Ramos (cell line): ENCODE results near the gene ME2.
"Not testable (repeated sequence)": the region's sequence is repeated elsewhere in the genome, so short reads cannot be mapped to it uniquely, and the experiment has no call there.

Experiments used
- in situ Hi-C: fragments of 300-500 bp; cut with MboI; formaldehyde crosslinking; loops from one replicate; pipeline ENCODE4 v1.14.3; 2022; ENCODE audit warnings: low sequenced_read_pairs; ENCODE audit not compliant: unreplicated experiment

Gene ME2

GRCh38 chr18:50878345-50879301 lies at the start of gene ME2:
Gene ME2 (plus strand): TSS chr18:50879118. CDS start chr18:50895821, 16,703 bp downstream.
- in situ Hi-C loops, result loop anchor here (25.0 kb wide), 1 partner anchor 591 kb away; the partner anchor contains the start of genes CXXC1 and MBD1

DNA sequence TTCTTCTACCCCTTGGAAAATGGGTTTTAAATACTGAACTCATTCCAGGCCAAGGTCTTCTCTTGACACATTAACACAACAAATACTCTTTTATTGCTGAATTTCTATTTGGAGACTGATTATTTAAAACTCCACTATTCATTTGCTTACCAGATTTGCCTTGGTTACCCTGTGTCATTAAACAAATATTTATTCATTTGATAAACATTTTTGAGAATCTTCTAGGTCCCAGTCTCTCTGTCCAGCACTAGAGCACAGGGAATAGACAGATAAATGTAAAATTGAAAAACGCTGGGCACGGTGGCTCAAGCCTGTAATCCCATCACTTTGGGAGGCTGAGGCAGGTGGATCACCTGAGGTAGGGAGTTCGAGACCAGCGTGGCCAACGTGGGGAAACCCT lies 49.3 kb upstream of the ME2 start:
- in situ Hi-C loops, result no loop called here

- in situ Hi-C loops, result no loop called here
Observed at GRCh38 chr18:50830544-50830943, 48.4 kb upstream of the ME2 start.

DNA sequence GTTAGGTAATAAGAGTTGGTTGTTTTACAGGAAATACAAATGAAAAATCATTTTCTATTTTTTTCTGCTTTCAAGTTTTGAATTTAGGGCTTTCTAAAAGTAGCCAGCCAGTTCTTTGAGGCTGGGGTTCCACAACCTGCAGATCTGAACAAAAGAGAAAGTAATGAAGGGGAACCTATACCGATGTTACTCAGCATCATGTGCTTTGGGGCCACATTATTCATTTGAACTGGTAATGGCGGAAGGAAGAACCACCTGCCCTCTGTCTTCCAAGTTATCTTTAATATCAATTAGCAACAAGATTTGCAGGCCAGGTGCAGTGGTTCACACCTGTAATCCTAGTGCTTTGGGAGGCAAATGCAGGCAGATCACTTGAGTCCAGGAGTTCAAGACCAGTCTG lies 46.2 kb upstream of the ME2 start:
- in situ Hi-C loops, result no loop called here

GRCh38 chr18:50833496-50833895 lies 45.4 kb upstream of the ME2 start:
- in situ Hi-C loops, result not testable (repeated sequence)

- in situ Hi-C loops, result no loop called here
Observed at GRCh38 chr18:50836521-50836957, 42.4 kb upstream of the ME2 start.

GRCh38 chr18:50839341-50839740 lies 39.6 kb upstream of the ME2 start:
- in situ Hi-C loops, result no loop called here

DNA sequence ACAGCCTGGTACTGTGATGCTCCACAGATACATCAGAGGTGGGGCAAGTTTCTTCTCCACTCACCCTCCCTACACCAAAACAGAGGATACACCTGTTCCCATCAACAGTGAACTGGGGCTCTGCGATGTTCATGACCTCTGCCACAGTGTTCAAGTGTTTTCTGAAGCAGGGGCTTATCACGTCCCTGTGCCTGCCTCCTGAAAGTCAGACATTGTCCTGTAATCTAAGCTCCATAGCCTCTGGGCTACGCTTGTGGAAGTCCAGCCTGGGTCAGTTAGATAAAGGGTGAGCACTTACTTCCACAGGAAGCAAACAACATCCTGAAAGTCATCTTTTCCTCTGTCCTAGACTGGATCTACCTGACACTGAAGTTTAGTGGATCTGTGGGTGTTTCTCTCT lies 38.9 kb upstream of the ME2 start:
- in situ Hi-C loops, result no loop called here

DNA sequence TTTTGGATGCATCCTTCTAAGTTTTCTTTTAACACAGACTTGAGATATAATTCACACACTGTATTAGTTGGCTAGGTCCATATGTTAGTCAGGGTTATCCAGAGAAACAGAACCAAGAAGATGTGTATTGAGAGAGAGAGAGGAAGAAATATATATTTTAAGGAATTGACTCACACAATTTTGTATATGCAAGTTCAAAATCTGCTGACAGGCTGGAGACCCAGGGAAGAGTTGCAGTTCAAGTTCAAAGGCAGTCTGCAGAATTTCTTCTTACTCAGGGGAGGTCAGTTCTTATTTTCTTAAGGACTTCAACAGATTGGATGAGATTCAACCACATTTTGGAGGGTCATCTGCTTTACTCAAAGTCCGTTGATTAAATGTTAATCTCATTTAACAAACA lies 36.1 kb upstream of the ME2 start:
- in situ Hi-C loops, result no loop called here

DNA sequence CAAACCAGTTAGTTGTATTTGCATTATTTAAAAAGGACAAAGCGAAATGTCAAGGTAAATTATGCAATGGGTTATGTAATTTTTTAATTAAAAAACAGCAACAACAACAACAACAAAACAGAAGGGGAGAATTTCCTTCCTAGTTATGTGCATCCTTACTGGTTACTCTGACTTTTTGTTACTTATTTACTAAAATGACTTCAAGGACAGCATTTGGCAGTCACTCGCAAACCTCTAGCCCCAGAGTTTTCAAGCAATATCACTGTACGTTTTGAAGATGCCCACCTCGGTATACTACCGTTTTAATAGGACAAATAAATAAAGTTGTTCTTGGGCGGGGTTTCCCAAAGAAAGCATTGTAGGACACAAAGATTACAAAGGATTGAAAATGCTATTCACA lies 34.4 kb upstream of the ME2 start:
- in situ Hi-C loops, result no loop called here

DNA sequence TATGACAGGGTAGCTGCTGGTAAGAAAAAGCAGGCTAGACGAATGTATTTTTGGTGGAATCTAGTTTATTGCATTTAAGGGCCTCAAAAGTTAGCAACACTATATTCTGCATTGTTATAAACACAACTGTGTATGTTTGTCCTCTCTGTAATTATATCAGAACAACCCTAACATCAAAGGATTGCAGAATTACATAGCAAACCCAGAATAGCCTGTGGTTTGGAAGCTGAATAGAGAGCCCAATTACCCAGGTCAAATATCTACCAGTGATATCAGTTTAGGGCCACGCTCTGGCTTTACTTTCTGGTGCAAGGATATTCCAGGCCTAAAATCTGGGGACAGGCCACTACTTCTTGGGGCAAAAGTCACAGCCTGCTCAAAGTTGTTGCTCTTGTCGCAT lies 34.0 kb upstream of the ME2 start:
- in situ Hi-C loops, result no loop called here

GRCh38 chr18:50847192-50847591 lies 31.7 kb upstream of the ME2 start:
- in situ Hi-C loops, result no loop called here

DNA sequence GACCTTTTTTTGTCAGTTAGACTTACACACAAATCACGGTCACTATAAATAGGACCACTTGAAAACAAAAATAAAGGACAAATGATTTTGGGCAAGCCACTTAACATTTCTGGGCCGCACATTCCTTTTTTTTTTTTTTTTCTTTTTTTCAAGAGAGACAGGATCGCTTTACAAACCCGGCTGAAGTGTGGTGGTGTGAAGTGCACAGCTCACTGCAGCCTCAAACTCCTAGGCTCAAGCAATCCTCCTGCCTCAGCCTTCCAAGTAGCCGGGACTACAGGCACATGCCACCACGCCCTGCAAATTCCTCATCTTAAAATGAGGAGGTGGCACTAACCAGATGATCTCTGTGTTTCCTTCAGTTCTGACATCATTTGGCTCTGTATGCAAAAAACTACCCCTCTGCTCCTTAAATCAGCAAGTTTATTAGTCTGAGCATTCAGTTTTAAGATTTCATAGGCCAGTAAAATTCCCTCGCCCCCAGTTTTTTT lies 30.8 kb upstream of the ME2 start:
- in situ Hi-C loops, result no loop called here

DNA sequence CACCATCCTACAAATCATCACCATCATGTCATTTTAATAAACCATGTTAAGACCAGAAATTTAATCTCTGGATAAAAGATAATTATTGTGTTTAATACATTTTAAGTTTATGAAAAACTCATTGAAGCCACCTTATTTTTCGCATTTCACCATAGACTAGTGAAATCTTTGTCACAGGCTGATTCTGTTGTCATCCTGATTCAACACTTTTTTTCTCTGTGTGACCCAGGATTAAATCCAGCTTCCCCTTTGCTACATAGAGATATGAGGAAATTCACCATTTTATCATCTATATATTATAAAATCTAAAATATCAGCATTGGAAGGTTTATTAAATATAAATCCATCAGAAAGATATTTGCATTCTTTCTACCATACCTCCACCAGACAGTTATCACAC lies 29.9 kb upstream of the ME2 start:
- in situ Hi-C loops, result no loop called here

GRCh38 chr18:50849419-50849821 lies 29.5 kb upstream of the ME2 start:
- in situ Hi-C loops, result no loop called here

DNA sequence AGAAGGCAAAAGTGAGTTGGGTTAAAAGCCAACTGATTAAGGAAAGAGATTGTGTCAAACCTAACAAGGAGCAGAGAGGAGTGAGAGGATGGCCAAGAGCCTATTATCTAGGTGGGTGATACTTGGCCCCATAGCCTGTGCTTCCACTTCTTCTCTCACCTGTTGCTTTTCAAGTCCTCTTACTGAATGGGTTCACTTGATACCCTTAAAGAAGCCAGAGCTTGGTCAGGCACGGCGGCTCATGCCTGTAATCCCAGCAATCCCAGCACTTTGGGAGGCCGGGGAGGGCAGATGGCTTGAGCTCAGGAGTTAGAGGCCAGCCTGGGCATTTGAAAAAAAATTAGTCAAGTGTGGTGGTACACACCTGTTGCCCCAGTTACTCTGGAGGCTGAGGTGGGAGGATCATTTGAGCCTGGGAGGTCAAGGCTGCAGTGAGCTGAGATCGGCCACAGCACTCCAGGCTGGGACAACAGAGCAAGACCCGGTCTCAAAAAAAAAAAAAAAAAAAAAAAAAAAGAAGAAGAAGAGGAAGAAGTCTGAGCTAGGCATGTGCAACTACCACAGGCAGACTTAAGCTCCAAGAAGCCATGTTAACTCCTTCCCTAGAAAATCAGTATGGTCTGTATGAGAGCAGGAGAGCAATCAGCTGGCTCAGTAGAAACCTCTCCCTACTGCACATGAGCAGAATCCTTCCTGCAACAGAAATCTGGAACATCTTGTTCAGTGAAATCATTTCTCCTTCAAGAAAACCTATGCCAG lies 28.4 kb upstream of the ME2 start:
- in situ Hi-C loops, result loop anchor here (10.0 kb wide), 1 partner anchor 56 kb away; no protein-coding TSS in a partner anchor

DNA sequence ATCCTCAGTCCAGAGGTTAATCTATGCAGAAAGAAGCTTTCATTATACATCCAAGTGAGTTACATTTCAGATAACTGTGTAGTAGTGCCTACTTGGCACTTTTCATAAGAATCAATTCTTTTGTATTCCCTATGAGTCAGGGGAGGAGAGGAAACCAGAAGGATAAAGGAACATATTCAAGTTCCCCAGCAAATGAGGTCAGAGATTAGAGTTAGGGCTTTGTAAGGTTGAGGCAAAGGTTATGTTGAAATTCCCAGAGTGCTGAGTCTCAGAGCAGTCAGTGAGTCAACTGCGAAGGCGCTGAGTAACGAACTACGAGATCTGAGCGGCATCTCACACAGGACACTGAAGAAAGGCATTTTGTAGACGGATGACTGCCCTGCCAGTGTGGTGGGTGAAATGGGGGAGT lies 25.1 kb upstream of the ME2 start:
- in situ Hi-C loops, result loop anchor here (10.0 kb wide), 1 partner anchor 59 kb away; no protein-coding TSS in a partner anchor

- in situ Hi-C loops, result loop anchor here (10.0 kb wide), 1 partner anchor 61 kb away; no protein-coding TSS in a partner anchor
Observed at GRCh38 chr18:50855976-50856757, 22.8 kb upstream of the ME2 start.

DNA sequence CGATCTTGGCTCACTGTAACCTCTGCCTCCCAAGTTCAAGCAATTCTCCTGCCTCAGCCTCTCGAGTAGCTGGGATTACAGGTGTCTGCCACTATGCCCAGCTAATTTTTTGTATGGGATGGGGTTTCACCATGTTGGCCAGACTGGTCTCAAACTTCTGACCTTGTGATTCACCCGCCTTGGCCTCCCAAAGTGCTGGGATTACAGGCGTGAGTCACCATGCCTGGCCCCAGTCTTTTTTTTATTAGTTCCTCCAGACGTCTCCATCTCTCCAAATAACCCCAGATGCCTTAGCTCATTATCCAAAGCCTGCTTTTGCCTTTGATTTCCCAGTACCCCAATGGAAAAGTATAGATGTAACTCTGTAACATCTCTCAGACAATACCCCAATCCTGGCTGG lies 21.8 kb upstream of the ME2 start:
- in situ Hi-C loops, result loop anchor here (10.0 kb wide), 1 partner anchor 62 kb away; no protein-coding TSS in a partner anchor

GRCh38 chr18:50857694-50858093 lies 21.2 kb upstream of the ME2 start:
- in situ Hi-C loops, result loop anchor here (10.0 kb wide), 1 partner anchor 63 kb away; no protein-coding TSS in a partner anchor
